GM12878 (cell line): ENCODE data around the gene E2F2. TPM values are rescaled to one million over a fixed set of nuclear protein-coding genes. Genes with fewer than 3 reads are reported as not detected.

ENCODE experiments used
- ATAC-seq: fragments of 200-7000 bp; cut with Tn5 transposase; 3 replicates; pipeline ENCODE4 v1.9.1; 2020; ENCODE audit warnings: mild to moderate bottlenecking, moderate library complexity
- BruUV-seq: library from RNA; stranded (reverse); fragments of 400-500 nt; replicated peaks from 2 replicates; lab custom pipeline; 2021; lab: Mats Ljungman, UMichigan
- CTCF ChIA-PET: fragments of 300-600 bp; sonication (Branson Sonifier 250); formaldehyde crosslinking; extraction: SDS; loops from one replicate; lab custom pipeline; 2021; ENCODE audit warnings: inconsistent platforms; lab: Yijun Ruan, JAX
- POLR2A ChIA-PET: fragments of 350-600 bp; formaldehyde crosslinking; extraction: SDS; loops from one replicate; lab custom pipeline; 2021; ENCODE audit warnings: inconsistent platforms; lab: Charles Lee
- RAD21 ChIA-PET: fragments of 300-600 bp; sonication (Branson Sonifier 250); formaldehyde crosslinking; loops from one replicate; lab custom pipeline; 2023; ENCODE audit warnings: antibody characterized with exemption; ENCODE audit not compliant: unreplicated experiment; lab: Charles Lee
- SMC1A ChIA-PET: fragments of 300-600 bp; sonication (Branson Sonifier 250); formaldehyde crosslinking; loops from one replicate; lab custom pipeline; 2023; ENCODE audit not compliant: unreplicated experiment, uncharacterized antibody; lab: Charles Lee
- DNase-seq: peaks from one replicate; pipeline ENCODE4 v3.0.0-alpha.2; 2011; ENCODE audit warnings: low read depth, low spot score
- FAIRE-seq: peaks from 3 replicates; lab custom pipeline; 2011; peaks lifted over from hg19 to GRCh38; lab: Jason Lieb, UNC
- H2AFZ ChIP-seq: 2 replicates; pipeline ENCODE4 v1.6.0; 2011; ENCODE audit warnings: low read depth, low read length, control low read depth; ENCODE audit not compliant: control insufficient read depth
- H3K27ac ChIP-seq: 2 replicates; pipeline ENCODE4 v1.5.1; 2011; ENCODE audit warnings: control low read depth; ENCODE audit not compliant: control insufficient read depth, insufficient read depth
- H3K27me3 ChIP-seq, 2 experiments: replicated peaks in 1 of 2; 2 replicates each; pipeline versions ENCODE4 v1.6.0 to v1.6.1; 2011; ENCODE audit warnings: low read length in 1 of 2; ENCODE audit not compliant: control insufficient read depth in 2 of 2, insufficient read depth in 2 of 2
- H3K36me3 ChIP-seq, 2 experiments: 2 replicates each; pipeline ENCODE4 v1.5.1; 2011; ENCODE audit warnings: low read length in 1 of 2; ENCODE audit not compliant: control insufficient read depth in 2 of 2, insufficient read depth in 2 of 2
- H3K4me1 ChIP-seq: 2 replicates; pipeline ENCODE4 v1.6.1; 2011; ENCODE audit warnings: mild to moderate bottlenecking, low read length, moderate library complexity, mixed read lengths; ENCODE audit not compliant: control insufficient read depth, insufficient read depth
- H3K4me2 ChIP-seq: 2 replicates; pipeline ENCODE4 v1.6.0; 2011; ENCODE audit warnings: control low read depth; ENCODE audit not compliant: control insufficient read depth, insufficient read depth
- H3K4me3 ChIP-seq: fragments of 200-600 bp; sonication (generic); 2 replicates; pipeline ENCODE4 v1.5.1; 2016
- H3K79me2 ChIP-seq: 2 replicates; pipeline ENCODE4 v1.6.0; 2011; ENCODE audit warnings: low read length; ENCODE audit not compliant: control insufficient read depth, insufficient read depth
- H3K9ac ChIP-seq: 2 replicates; pipeline ENCODE4 v1.8.0; 2011; ENCODE audit warnings: low read length, control low read depth, mixed read lengths; ENCODE audit not compliant: control insufficient read depth, insufficient read depth
- H3K9me3 ChIP-seq: replicated peaks from 3 replicates; pipeline ENCODE4 v1.5.1; 2011; ENCODE audit warnings: mild to moderate bottlenecking, low read length; ENCODE audit not compliant: control insufficient read depth, insufficient read depth
- H4K20me1 ChIP-seq: 2 replicates; pipeline ENCODE4 v1.6.0; 2011; ENCODE audit not compliant: control insufficient read depth, insufficient read depth
- CBFB ChIP-seq: IDR thresholded peaks from 2 replicates; pipeline ENCODE4 v1.6.1; 2016; ENCODE audit warnings: antibody characterized with exemption, low read depth
- EED ChIP-seq: sonication (generic); IDR thresholded peaks from 2 replicates; pipeline ENCODE4 v1.6.1; 2016; ENCODE audit warnings: antibody characterized with exemption, low read depth
- HDAC2 ChIP-seq: fragments of 200-600 bp; sonication (generic); IDR thresholded peaks from 2 replicates; pipeline ENCODE4 v1.6.1; 2017
- IKZF2 ChIP-seq, 2 experiments: fragments of 450-650 bp; IDR thresholded peaks; 2 replicates each; pipeline ENCODE4 v1.6.1; 2017; ENCODE audit warnings: mild to moderate bottlenecking in 2 of 2, moderate library complexity in 2 of 2
- MTA3 ChIP-seq: IDR thresholded peaks from 2 replicates; pipeline ENCODE4 v1.6.1; 2012; ENCODE audit warnings: low read length, inconsistent platforms, borderline replicate concordance
- PML ChIP-seq: IDR thresholded peaks from 2 replicates; pipeline ENCODE4 v1.6.1; 2012; ENCODE audit warnings: low read length, inconsistent platforms
- RCOR1 ChIP-seq: conservative IDR thresholded peaks from 2 replicates; pipeline ENCODE4 v1.6.1; 2012; ENCODE audit warnings: low read depth, low read length, improper control_type of control experiment
- SIX5 ChIP-seq: IDR thresholded peaks from 2 replicates; pipeline ENCODE4 v1.6.1; 2011; ENCODE audit warnings: mild to moderate bottlenecking, low read depth, low read length, moderate library complexity; ENCODE audit not compliant: severe bottlenecking
- TAF1 ChIP-seq: IDR thresholded peaks from 2 replicates; pipeline ENCODE4 v1.6.1; 2011; ENCODE audit warnings: mild to moderate bottlenecking, low read depth, low read length, borderline replicate concordance
- TCF12 ChIP-seq: IDR thresholded peaks from 2 replicates; pipeline ENCODE4 v1.6.1; 2011; ENCODE audit warnings: low read depth, mild to moderate bottlenecking, low read length
- YBX1 ChIP-seq: fragments of 450-650 bp; IDR thresholded peaks from 2 replicates; pipeline ENCODE4 v1.6.1; 2016; ENCODE audit warnings: antibody characterized with exemption
- ZNF274 ChIP-seq: IDR thresholded peaks from one replicate; pipeline ENCODE4 v1.8.0; 2011; ENCODE audit not compliant: insufficient read length, insufficient read depth
- ZSCAN29 ChIP-seq: fragments of 450-650 bp; IDR thresholded peaks from 2 replicates; pipeline ENCODE4 v1.6.1; 2017; ENCODE audit warnings: mild to moderate bottlenecking, moderate library complexity
- WGBS: methylation state at CpG from one replicate; pipeline ENCODE4 v1.1.6; 2016; ENCODE audit warnings: low lambda C conversion rate; ENCODE audit not compliant: insufficient replicate concordance, insufficient coverage; ENCODE audit errors: missing lambda C conversion rate; 5-methylcytosine and 5-hydroxymethylcytosine counted together
- in situ Hi-C: fragments of 300-500 bp; cut with MboI; formaldehyde crosslinking; loops from 9 replicates; pipeline ENCODE4 v1.14.3; 2018; ENCODE audit warnings: mixed read lengths
- intact Hi-C: fragments of 100-400 bp; cut with micrococcal nuclease; formaldehyde crosslinking; loops from one replicate; pipeline ENCODE4 v1.14.2; 2022; ENCODE audit not compliant: unreplicated experiment
- polyA plus RNA-seq, 11 experiments: library from polyadenylated mRNA; depleted of rRNA in 4 of 11; unstranded in 6 of 11; stranded (reverse) in 5 of 11; fragments of >200 nt; fragmentation: Nextera tagmentation in 4 of 11; fragmentation: Illumina TruSeq in 1 of 11; extraction: Ambion mirVana in 4 of 11; extraction: Trizol in 1 of 11; gene quantifications; 1 replicate in 1 of 11; 2 replicates in 10 of 11; pipeline versions ENCODE4 v1.2.1 to v1.2.3, GENCODE V29; 2011 to 2016; ENCODE audit warnings: inconsistent platforms in 2 of 11, missing spikeins in 2 of 11, low read depth in 1 of 11
- total RNA-seq, 4 experiments: library from RNA; depleted of rRNA in 3 of 4; stranded (reverse); fragments of >200 nt in 3 of 4; fragmentation: Illumina TruSeq in 1 of 4; extraction: Trizol in 1 of 4; gene quantifications; 2 replicates each; pipeline versions ENCODE4 v1.2.1 to v1.2.3, GENCODE V29; 2013 to 2021
- TF ChIP-seq, protein P1 (sequence below): IDR thresholded peaks from 2 replicates; pipeline ENCODE4 v1.6.1; 2011; ENCODE audit warnings: borderline replicate concordance, low read depth, mild to moderate bottlenecking, moderate library complexity, mixed read lengths, low read length; ENCODE audit not compliant: insufficient read depth; ENCODE audit errors: extremely low read length
- TF ChIP-seq, protein P2 (sequence below): fragments of 450-650 bp; IDR thresholded peaks from 2 replicates; pipeline ENCODE4 v1.6.1; 2014; ENCODE audit warnings: mild to moderate bottlenecking
- TF ChIP-seq, protein P3 (sequence below): IDR thresholded peaks from 2 replicates; pipeline ENCODE4 v1.6.1; 2012; ENCODE audit warnings: mild to moderate bottlenecking, low read depth, low read length

E2F2 gene
- total and polyA plus RNA-seq, 10 of the 15 experiments (the other 5 are each of a cell fraction or from before 2014, with no cell fraction given), result 3.8 to 27.2 (median 14.6) TPM

DNA sequence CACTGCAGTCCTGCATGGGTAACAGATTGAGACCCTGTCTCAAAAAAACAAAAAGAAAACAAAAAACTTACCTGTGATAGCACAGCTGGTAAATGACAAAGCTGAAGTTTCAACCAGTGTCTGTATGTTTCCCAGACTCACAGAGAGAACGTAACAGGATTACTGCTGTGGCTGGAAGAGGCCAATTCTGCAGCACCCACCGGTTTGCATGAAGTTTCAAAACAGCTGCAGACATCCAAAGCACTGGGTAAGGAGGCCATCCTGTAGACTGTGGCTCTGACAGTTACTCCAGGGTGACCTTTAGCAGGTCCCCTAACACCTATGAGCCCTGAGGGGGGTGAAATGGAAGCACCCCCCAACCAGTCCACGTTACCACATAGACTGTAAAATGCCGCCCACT lies 20.8 kb upstream of the E2F2 start:
- Histone ChIP-seq H2AFZ (no peak overlapping the region; the same call in 1 of the 2 replicates), H3K4me1 (peaks cover 38% of the 10 kb centered on the region), H4K20me1 (no peaks in the 10 kb centered on the region), H3K9me3 (no peaks in the 10 kb centered on the region), H3K9ac (no peak overlapping the region), H3K79me2 (no peaks in the 10 kb centered on the region; the same call in 1 of the 2 replicates), H3K4me2 (no peak overlapping the region), H3K4me3 (no peak overlapping the region), H3K27me3 (no peaks in the 10 kb centered on the region), H3K36me3 (no peaks in the 10 kb centered on the region), H3K27ac (no peak overlapping the region)
- DNase-seq (no peak), ATAC-seq (no peak), FAIRE-seq (no peak)
- ChIA-PET SMC1A (interaction anchor here (0.7 to 17.8 kb wide), 7 partner anchors 12 to 82 kb away, joined by 3 to 584 read pairs (median 15); no protein-coding TSS in a partner anchor), CTCF (interaction anchor here (1.7 to 24.4 kb wide), 5 partner anchors 22 to 81 kb away, joined by 3 to 959 read pairs (median 9); no protein-coding TSS in a partner anchor), POLR2A (interaction anchor here (1.1 to 9.2 kb wide), 2 partner anchors 25 to 44 kb away, joined by 4 to 206 read pairs; no protein-coding TSS in a partner anchor), RAD21 (interaction anchor here (1.7 to 21.6 kb wide), 3 partner anchors 24 to 84 kb away, joined by 5 to 561 read pairs (median 47); no protein-coding TSS in a partner anchor)
- WGBS, result 63% methylated on average over 4 of the region's 4 CpGs
- BruUV-seq, result no TSS peak
- intact Hi-C loops (no loop called here), in situ Hi-C loops (no loop called here)
- TF ChIP-seq IKZF2 (IDR thresholded peaks at IDR 0.05), result no peak
- no peak for TF ChIP-seq TAF1
- no peak for TF ChIP-seq HDAC2
- TF ChIP-seq YBX1, result no peak
- no peak for TF ChIP-seq EED
- no peak for TF ChIP-seq ZSCAN29
- no peak for TF ChIP-seq PML
- no peak for TF ChIP-seq MTA3
- TF ChIP-seq, protein P1, sequence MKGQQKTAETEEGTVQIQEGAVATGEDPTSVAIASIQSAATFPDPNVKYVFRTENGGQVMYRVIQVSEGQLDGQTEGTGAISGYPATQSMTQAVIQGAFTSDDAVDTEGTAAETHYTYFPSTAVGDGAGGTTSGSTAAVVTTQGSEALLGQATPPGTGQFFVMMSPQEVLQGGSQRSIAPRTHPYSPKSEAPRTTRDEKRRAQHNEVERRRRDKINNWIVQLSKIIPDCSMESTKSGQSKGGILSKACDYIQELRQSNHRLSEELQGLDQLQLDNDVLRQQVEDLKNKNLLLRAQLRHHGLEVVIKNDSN, result no peak
- no peak for TF ChIP-seq CBFB
- TF ChIP-seq RCOR1, result no peak
- TF ChIP-seq, protein P2, sequence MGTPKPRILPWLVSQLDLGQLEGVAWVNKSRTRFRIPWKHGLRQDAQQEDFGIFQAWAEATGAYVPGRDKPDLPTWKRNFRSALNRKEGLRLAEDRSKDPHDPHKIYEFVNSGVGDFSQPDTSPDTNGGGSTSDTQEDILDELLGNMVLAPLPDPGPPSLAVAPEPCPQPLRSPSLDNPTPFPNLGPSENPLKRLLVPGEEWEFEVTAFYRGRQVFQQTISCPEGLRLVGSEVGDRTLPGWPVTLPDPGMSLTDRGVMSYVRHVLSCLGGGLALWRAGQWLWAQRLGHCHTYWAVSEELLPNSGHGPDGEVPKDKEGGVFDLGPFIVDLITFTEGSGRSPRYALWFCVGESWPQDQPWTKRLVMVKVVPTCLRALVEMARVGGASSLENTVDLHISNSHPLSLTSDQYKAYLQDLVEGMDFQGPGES, result no peak
- TF ChIP-seq, protein P3, sequence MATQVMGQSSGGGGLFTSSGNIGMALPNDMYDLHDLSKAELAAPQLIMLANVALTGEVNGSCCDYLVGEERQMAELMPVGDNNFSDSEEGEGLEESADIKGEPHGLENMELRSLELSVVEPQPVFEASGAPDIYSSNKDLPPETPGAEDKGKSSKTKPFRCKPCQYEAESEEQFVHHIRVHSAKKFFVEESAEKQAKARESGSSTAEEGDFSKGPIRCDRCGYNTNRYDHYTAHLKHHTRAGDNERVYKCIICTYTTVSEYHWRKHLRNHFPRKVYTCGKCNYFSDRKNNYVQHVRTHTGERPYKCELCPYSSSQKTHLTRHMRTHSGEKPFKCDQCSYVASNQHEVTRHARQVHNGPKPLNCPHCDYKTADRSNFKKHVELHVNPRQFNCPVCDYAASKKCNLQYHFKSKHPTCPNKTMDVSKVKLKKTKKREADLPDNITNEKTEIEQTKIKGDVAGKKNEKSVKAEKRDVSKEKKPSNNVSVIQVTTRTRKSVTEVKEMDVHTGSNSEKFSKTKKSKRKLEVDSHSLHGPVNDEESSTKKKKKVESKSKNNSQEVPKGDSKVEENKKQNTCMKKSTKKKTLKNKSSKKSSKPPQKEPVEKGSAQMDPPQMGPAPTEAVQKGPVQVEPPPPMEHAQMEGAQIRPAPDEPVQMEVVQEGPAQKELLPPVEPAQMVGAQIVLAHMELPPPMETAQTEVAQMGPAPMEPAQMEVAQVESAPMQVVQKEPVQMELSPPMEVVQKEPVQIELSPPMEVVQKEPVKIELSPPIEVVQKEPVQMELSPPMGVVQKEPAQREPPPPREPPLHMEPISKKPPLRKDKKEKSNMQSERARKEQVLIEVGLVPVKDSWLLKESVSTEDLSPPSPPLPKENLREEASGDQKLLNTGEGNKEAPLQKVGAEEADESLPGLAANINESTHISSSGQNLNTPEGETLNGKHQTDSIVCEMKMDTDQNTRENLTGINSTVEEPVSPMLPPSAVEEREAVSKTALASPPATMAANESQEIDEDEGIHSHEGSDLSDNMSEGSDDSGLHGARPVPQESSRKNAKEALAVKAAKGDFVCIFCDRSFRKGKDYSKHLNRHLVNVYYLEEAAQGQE, result no peak
- TF ChIP-seq TCF12, result no peak
- no peak for TF ChIP-seq SIX5
- no peak for TF ChIP-seq ZNF274
